Measurements from ENCODE around the gene CYFIP2. TPM values are rescaled to one million over a fixed set of nuclear protein-coding genes. Genes with fewer than 3 reads are reported as not detected.

Gene CYFIP2
- total RNA-seq, 2 donors from 2014 or later: 29.3 to 33.4 TPM

DNA sequence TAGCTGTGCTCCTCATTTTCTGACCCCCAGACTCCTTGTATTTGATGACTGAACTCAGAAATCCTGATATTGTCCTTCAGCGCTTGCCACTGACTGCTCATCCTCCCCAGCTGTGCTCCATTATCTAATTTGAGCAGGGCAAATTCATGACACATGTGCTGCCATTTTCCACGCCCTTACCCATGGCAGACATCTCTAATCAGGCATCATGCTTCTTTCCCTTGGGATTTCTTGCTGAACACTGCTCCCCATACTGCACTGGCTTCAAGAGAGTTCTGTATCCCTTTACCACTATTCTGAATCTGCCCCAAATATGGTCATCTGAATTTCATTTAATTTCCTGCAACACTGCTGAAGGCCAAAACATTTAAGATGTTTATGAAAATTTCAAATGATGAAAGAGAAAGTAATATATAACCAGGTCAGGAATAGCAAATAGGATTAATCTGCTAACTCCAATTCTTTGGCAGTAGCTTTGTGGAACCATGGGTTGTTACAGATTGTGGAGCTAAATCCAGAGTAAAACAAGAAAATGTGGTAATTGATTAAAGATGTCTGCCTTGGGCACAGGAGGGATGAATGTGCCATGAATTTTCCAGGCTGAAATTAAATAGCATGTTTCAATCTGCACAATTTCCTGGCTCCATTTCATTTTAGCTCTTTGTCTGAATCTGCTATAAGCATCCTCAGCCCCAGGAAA, 93.6 kb downstream of the CYFIP2 start:
- Histone ChIP-seq H3K9me3 (ENCODE audit: control insufficient read depth, low read length) (no peaks in the 10 kb centered on the region), H3K9ac (ENCODE audit: extremely low read depth, low read length, poor library complexity, severe bottlenecking) (no peak overlapping the region), H3K4me1 (ENCODE audit: control insufficient read depth, insufficient read depth, low read length) (no peaks in the 10 kb centered on the region), H3K27ac (ENCODE audit: low read depth, low read length) (no peak overlapping the region), H3K36me3 (ENCODE audit: control insufficient read depth, insufficient read depth, low read length) (no peaks in the 10 kb centered on the region), H3K4me3 (ENCODE audit: low read length) (no peak overlapping the region), H3K27me3 (ENCODE audit: control insufficient read depth, insufficient read depth, low read length, poor library complexity, severe bottlenecking) (no peaks in the 10 kb centered on the region)
- no peaks in the 10 kb centered on the region for H3K36me3 Mint-ChIP-seq (ENCODE audit: low read depth)
- peaks cover 2% of the 10 kb centered on the region for H3K27me3 Mint-ChIP-seq (ENCODE audit: insufficient read depth)
- DNase-seq: no peak
- H3K9me3 Mint-ChIP-seq: no peaks in the 10 kb centered on the region
- H3K4me3 Mint-ChIP-seq: no peak overlapping the region
- TF ChIP-seq, protein P1, sequence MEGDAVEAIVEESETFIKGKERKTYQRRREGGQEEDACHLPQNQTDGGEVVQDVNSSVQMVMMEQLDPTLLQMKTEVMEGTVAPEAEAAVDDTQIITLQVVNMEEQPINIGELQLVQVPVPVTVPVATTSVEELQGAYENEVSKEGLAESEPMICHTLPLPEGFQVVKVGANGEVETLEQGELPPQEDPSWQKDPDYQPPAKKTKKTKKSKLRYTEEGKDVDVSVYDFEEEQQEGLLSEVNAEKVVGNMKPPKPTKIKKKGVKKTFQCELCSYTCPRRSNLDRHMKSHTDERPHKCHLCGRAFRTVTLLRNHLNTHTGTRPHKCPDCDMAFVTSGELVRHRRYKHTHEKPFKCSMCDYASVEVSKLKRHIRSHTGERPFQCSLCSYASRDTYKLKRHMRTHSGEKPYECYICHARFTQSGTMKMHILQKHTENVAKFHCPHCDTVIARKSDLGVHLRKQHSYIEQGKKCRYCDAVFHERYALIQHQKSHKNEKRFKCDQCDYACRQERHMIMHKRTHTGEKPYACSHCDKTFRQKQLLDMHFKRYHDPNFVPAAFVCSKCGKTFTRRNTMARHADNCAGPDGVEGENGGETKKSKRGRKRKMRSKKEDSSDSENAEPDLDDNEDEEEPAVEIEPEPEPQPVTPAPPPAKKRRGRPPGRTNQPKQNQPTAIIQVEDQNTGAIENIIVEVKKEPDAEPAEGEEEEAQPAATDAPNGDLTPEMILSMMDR (conservative IDR thresholded peaks at IDR 0.05): no peak
- H3K4me1 Mint-ChIP-seq: peaks cover 3% of the 10 kb centered on the region
- WGBS, 2 experiments (ENCODE audit: insufficient coverage in 1 of 2, insufficient read length in 1 of 2): 92 to 100% methylated on average over 2 of the region's 2 CpGs
- no peak overlapping the region for H3K27ac Mint-ChIP-seq

DNA sequence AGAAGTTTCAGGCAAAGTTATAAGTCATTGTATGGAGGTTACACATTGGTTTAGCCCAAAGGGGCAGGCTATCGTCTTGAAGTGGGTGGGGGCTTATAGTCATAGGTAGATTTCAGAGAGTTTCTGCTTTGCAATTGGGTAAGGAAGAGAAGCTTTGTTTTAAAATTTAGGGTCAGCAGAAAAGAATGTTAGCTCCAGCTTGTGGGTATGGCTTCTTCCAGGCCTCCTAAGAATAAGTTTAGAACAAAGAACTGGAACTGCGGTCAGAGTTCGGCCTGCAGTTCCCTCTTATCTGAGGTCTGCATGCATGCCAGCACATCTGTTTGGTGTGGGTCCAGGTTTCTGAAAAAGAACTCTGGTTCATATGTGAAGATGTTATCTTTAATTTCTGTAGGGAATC, 96.1 kb downstream of the CYFIP2 start:
- WGBS, 2 experiments (ENCODE audit: insufficient coverage in 1 of 2, insufficient read length in 1 of 2): 92 to 93% methylated on average over 3 of the region's 3 CpGs
- DNase-seq: no peak

GRCh38 chr5:157362502-157362901, 96.6 kb downstream of the CYFIP2 start:
- Mint-ChIP-seq H3K27me3 (ENCODE audit: insufficient read depth) (no peaks in the 10 kb centered on the region), H3K27ac (no peak overlapping the region), H3K36me3 (ENCODE audit: low read depth) (no peaks in the 10 kb centered on the region), H3K4me3 (no peak overlapping the region), H3K9me3 (no peaks in the 10 kb centered on the region), H3K4me1 (peaks cover 1% of the 10 kb centered on the region)
- Histone ChIP-seq H3K27ac (ENCODE audit: low read depth, low read length) (no peak overlapping the region), H3K9ac (ENCODE audit: extremely low read depth, low read length, poor library complexity, severe bottlenecking) (no peak overlapping the region), H3K36me3 (ENCODE audit: control insufficient read depth, insufficient read depth, low read length) (no peaks in the 10 kb centered on the region), H3K27me3 (ENCODE audit: control insufficient read depth, insufficient read depth, low read length, poor library complexity, severe bottlenecking) (no peaks in the 10 kb centered on the region), H3K9me3 (ENCODE audit: control insufficient read depth, low read length) (no peaks in the 10 kb centered on the region), H3K4me1 (ENCODE audit: control insufficient read depth, insufficient read depth, low read length) (no peaks in the 10 kb centered on the region), H3K4me3 (ENCODE audit: low read length) (no peak overlapping the region)
- WGBS, 2 experiments (ENCODE audit: insufficient coverage in 1 of 2, insufficient read length in 1 of 2): 90 to 100% methylated on average over 2 to 4 of the region's 4 CpGs
- no peak for DNase-seq
- TF ChIP-seq, protein P1 (conservative IDR thresholded peaks at IDR 0.05): no peak

More for the DNA sequence above, 96.1 kb downstream of the CYFIP2 start:
- H3K27me3 ChIP-seq (ENCODE audit: control insufficient read depth, insufficient read depth, low read length, poor library complexity, severe bottlenecking): no peaks in the 10 kb centered on the region
- Mint-ChIP-seq H3K27me3 (ENCODE audit: insufficient read depth) (no peaks in the 10 kb centered on the region), H3K4me1 (peaks cover 1% of the 10 kb centered on the region), H3K36me3 (ENCODE audit: low read depth) (no peaks in the 10 kb centered on the region), H3K27ac (no peak overlapping the region), H3K4me3 (no peak overlapping the region), H3K9me3 (no peaks in the 10 kb centered on the region)
- H3K9me3 ChIP-seq (ENCODE audit: control insufficient read depth, low read length): no peaks in the 10 kb centered on the region
- H3K27ac ChIP-seq (ENCODE audit: low read depth, low read length): no peak overlapping the region
- no peaks in the 10 kb centered on the region for H3K36me3 ChIP-seq (ENCODE audit: control insufficient read depth, insufficient read depth, low read length)
- no peaks in the 10 kb centered on the region for H3K4me1 ChIP-seq (ENCODE audit: control insufficient read depth, insufficient read depth, low read length)
- TF ChIP-seq, protein P1 (conservative IDR thresholded peaks at IDR 0.05): no peak
- no peak overlapping the region for H3K9ac ChIP-seq (ENCODE audit: extremely low read depth, low read length, poor library complexity, severe bottlenecking)
- H3K4me3 ChIP-seq (ENCODE audit: low read length): no peak overlapping the region
